Effector memory CD4-positive, alpha-beta T cell (primary cell): ENCODE results near the gene LRRC74B.

ENCODE experiments used
- DNase-seq, 3 donors: peaks; one replicate each; pipeline ENCODE4 v3.0.0-alpha.2; 2020
- H3K27ac ChIP-seq: 2 replicates; pipeline ENCODE4 v1.7.0; 2013; ENCODE audit warnings: mild to moderate bottlenecking, low read length, moderate library complexity; ENCODE audit not compliant: insufficient read depth, poor library complexity, severe bottlenecking
- H3K27me3 ChIP-seq: replicated peaks from 2 replicates; pipeline ENCODE4 v1.7.0; 2013; ENCODE audit warnings: mild to moderate bottlenecking, low read length; ENCODE audit not compliant: insufficient read depth, control insufficient read depth, poor library complexity, severe bottlenecking
- H3K36me3 ChIP-seq: 2 replicates; pipeline ENCODE4 v1.7.0; 2013; ENCODE audit warnings: mild to moderate bottlenecking, low read length, moderate library complexity; ENCODE audit not compliant: control insufficient read depth, insufficient read depth
- H3K4me1 ChIP-seq: 2 replicates; pipeline ENCODE4 v1.7.0; 2013; ENCODE audit warnings: low read length, mild to moderate bottlenecking; ENCODE audit not compliant: control insufficient read depth, insufficient read depth, poor library complexity, severe bottlenecking
- H3K4me3 ChIP-seq: 2 replicates; pipeline ENCODE4 v1.7.0; 2013; ENCODE audit warnings: low read length, low read depth, mild to moderate bottlenecking; ENCODE audit not compliant: insufficient read depth, poor library complexity, severe bottlenecking
- H3K9me3 ChIP-seq: 2 replicates; pipeline ENCODE4 v1.7.0; 2013; ENCODE audit warnings: mild to moderate bottlenecking, low read length, moderate library complexity; ENCODE audit not compliant: control insufficient read depth

LRRC74B gene

GRCh38 chr22:21014202-21014725 is 31.5 kb upstream of the LRRC74B start:
- Histone ChIP-seq H3K27ac (peak overlapping the region; percentile 65), H3K4me3 (peak overlapping the region; percentile 31), H3K36me3 (no peaks in the 10 kb centered on the region)

GRCh38 chr22:21014726-21015465 is 30.9 kb upstream of the LRRC74B start, which contains the start of gene P2RX6:
Gene P2RX6, plus strand, starts transcription at chr22:21015165. Its CDS starts 10 bp downstream, at chr22:21015175.
- Histone ChIP-seq H3K36me3 (no peaks in the 10 kb centered on the region), H3K27ac (peak within 1 kb of the TSS; percentile 65), H3K4me3 (peak within 1 kb of the TSS; percentile 31), H3K27me3 (no peaks in the 10 kb centered on the region), H3K4me1 (peaks cover 9% of the 10 kb centered on the region), H3K9me3 (no peaks in the 10 kb centered on the region)
- DNase-seq, result no peak

More at GRCh38 chr22:21014202-21014725, 31.5 kb upstream of the LRRC74B start:
- Histone ChIP-seq H3K27me3 (no peaks in the 10 kb centered on the region), H3K4me1 (peaks cover 9% of the 10 kb centered on the region), H3K9me3 (no peaks in the 10 kb centered on the region)
- DNase-seq, result peak; percentile 79 to 81 (median 79)

- Histone ChIP-seq H3K4me1 (peaks cover 9% of the 10 kb centered on the region), H3K9me3 (no peaks in the 10 kb centered on the region), H3K4me3 (no peak overlapping the region), H3K27ac (no peak overlapping the region), H3K36me3 (no peaks in the 10 kb centered on the region), H3K27me3 (no peaks in the 10 kb centered on the region)
- no peak for DNase-seq
Observed at GRCh38 chr22:21015466-21016006, 30.2 kb upstream of the LRRC74B start.

GRCh38 chr22:21016644-21017420 is 28.9 kb upstream of the LRRC74B start:
- Histone ChIP-seq H3K4me1 (peaks cover 9% of the 10 kb centered on the region), H3K9me3 (no peaks in the 10 kb centered on the region), H3K27me3 (no peaks in the 10 kb centered on the region), H3K36me3 (no peaks in the 10 kb centered on the region), H3K27ac (no peak overlapping the region), H3K4me3 (no peak overlapping the region)
- no peak for DNase-seq

- H3K4me1 ChIP-seq, result peaks cover 9% of the 10 kb centered on the region
- H3K36me3 ChIP-seq, result no peaks in the 10 kb centered on the region
- no peaks in the 10 kb centered on the region for H3K9me3 ChIP-seq
- H3K4me3 ChIP-seq, result no peak overlapping the region
- no peak overlapping the region for H3K27ac ChIP-seq
- no peaks in the 10 kb centered on the region for H3K27me3 ChIP-seq
- DNase-seq, result no peak
Observed at GRCh38 chr22:21018314-21018713, 27.4 kb upstream of the LRRC74B start.

GRCh38 chr22:21020802-21021429 is 24.8 kb upstream of the LRRC74B start:
- Histone ChIP-seq H3K4me1 (peaks cover 4% of the 10 kb centered on the region), H3K27ac (no peak overlapping the region), H3K36me3 (no peaks in the 10 kb centered on the region), H3K9me3 (no peaks in the 10 kb centered on the region), H3K4me3 (no peak overlapping the region), H3K27me3 (no peaks in the 10 kb centered on the region)
- no peak for DNase-seq

- DNase-seq, result no peak
- Histone ChIP-seq H3K27me3 (no peaks in the 10 kb centered on the region), H3K4me3 (no peak overlapping the region), H3K36me3 (no peaks in the 10 kb centered on the region), H3K4me1 (peaks cover 4% of the 10 kb centered on the region), H3K27ac (no peak overlapping the region), H3K9me3 (no peaks in the 10 kb centered on the region)
Observed at GRCh38 chr22:21022507-21022906, 23.2 kb upstream of the LRRC74B start.

- no peaks in the 10 kb centered on the region for H3K9me3 ChIP-seq
- no peak overlapping the region for H3K4me3 ChIP-seq
- no peaks in the 10 kb centered on the region for H3K27me3 ChIP-seq
- DNase-seq, result no peak
- H3K27ac ChIP-seq, result no peak overlapping the region
- H3K36me3 ChIP-seq, result no peaks in the 10 kb centered on the region
- H3K4me1 ChIP-seq, result peaks cover 4% of the 10 kb centered on the region
Observed at GRCh38 chr22:21022955-21023614, 22.7 kb upstream of the LRRC74B start.

GRCh38 chr22:21025266-21025665 is 20.5 kb upstream of the LRRC74B start:
- H3K4me3 ChIP-seq, result no peak overlapping the region
- H3K36me3 ChIP-seq, result no peaks in the 10 kb centered on the region
- H3K4me1 ChIP-seq, result peaks cover 4% of the 10 kb centered on the region
- H3K27me3 ChIP-seq, result no peaks in the 10 kb centered on the region
- no peak for DNase-seq
- no peaks in the 10 kb centered on the region for H3K9me3 ChIP-seq
- H3K27ac ChIP-seq, result no peak overlapping the region
